K562 (cell line): ENCODE results near the gene SLC15A1. TPM values are rescaled to one million over a fixed set of nuclear protein-coding genes. Genes with fewer than 3 reads are reported as not detected.

Source experiments
- ATAC-seq: fragments of 200-7000 bp; cut with Tn5 transposase; 3 replicates; pipeline ENCODE4 v1.9.1; 2020; ENCODE audit warnings: moderate library complexity
- BruUV-seq: library from RNA; stranded (reverse); fragments of 400-500 nt; replicated peaks from 2 replicates; lab custom pipeline; 2021; lab: Mats Ljungman, UMichigan
- CTCF ChIA-PET: fragments of 300-600 bp; formaldehyde crosslinking; extraction: SDS; loops from one replicate; lab custom pipeline; 2021; ENCODE audit warnings: low intra/inter-chr PET ratio; lab: Yijun Ruan, JAX
- POLR2A ChIA-PET: fragments of 300-600, 350-650 bp; sonication (Branson Sonifier 250); formaldehyde crosslinking; extraction: SDS; loops from one replicate; lab custom pipeline; 2021; ENCODE audit warnings: antibody characterized with exemption, inconsistent platforms; lab: Yijun Ruan, JAX
- DNase-seq, 4 experiments: peaks; one replicate each; pipeline versions ENCODE4 v3.0.0 to v3.0.0-alpha.2; 2011 to 2018; ENCODE audit warnings: low spot score in 3 of 4, mixed read lengths in 3 of 4; ENCODE audit errors: extremely low read depth in 1 of 4
- FAIRE-seq: peaks from 2 replicates; lab custom pipeline; 2011; peaks lifted over from hg19 to GRCh38; lab: Jason Lieb, UNC
- H2AFZ ChIP-seq: 2 replicates; pipeline ENCODE4 v1.6.0; 2011; ENCODE audit warnings: low read depth, low read length, control low read depth, inconsistent platforms
- H3K27ac ChIP-seq: fragments of 200-600 bp; 3 replicates; pipeline ENCODE4 v1.8.0; 2011; ENCODE audit warnings: low read depth, mild to moderate bottlenecking, control low read depth, inconsistent platforms, low read length, moderate library complexity, mixed read lengths; ENCODE audit errors: extremely low read depth
- H3K27me3 ChIP-seq, 2 experiments: fragments of 300-600 bp in 1 of 2; 2 replicates in 1 of 2; 3 replicates in 1 of 2; pipeline versions ENCODE4 v1.6.0 to v1.8.0; 2011; ENCODE audit warnings: inconsistent platforms in 2 of 2, low read length in 2 of 2, mild to moderate bottlenecking in 1 of 2, mixed read lengths in 1 of 2, moderate library complexity in 1 of 2; ENCODE audit not compliant: control insufficient read depth in 2 of 2, insufficient read depth in 2 of 2
- H3K36me3 ChIP-seq: fragments of 300-600 bp; 3 replicates; pipeline ENCODE4 v1.8.0; 2011; ENCODE audit warnings: mild to moderate bottlenecking, low read length, inconsistent platforms; ENCODE audit not compliant: control insufficient read depth, insufficient read depth
- H3K4me1 ChIP-seq, 2 experiments: fragments of 200-600 bp in 1 of 2; replicated peaks in 1 of 2; 2 replicates in 1 of 2; 3 replicates in 1 of 2; pipeline versions ENCODE4 v1.5.1 to v1.8.0; 2011; ENCODE audit warnings: inconsistent platforms in 2 of 2, low read length in 2 of 2, mild to moderate bottlenecking in 1 of 2, mixed read lengths in 1 of 2, moderate library complexity in 1 of 2; ENCODE audit not compliant: control insufficient read depth in 2 of 2, insufficient read depth in 2 of 2
- H3K4me2 ChIP-seq: 2 replicates; pipeline ENCODE4 v1.6.1; 2011; ENCODE audit warnings: low read length, control low read depth, inconsistent platforms, mixed read lengths; ENCODE audit not compliant: insufficient read depth
- H3K4me3 ChIP-seq: fragments of 200-600 bp; sonication (generic), shearing (Covaris generic); 2 replicates; pipeline ENCODE4 v1.5.1; 2016; ENCODE audit warnings: control low read depth, inconsistent platforms
- H3K79me2 ChIP-seq: fragments of 200-600 bp; 3 replicates; pipeline ENCODE4 v1.8.0; 2011; ENCODE audit warnings: low read length, inconsistent platforms; ENCODE audit not compliant: control insufficient read depth, insufficient read depth
- H3K9ac ChIP-seq, 2 experiments: 2 replicates each; pipeline versions ENCODE4 v1.6.0 to v1.6.1; 2011; ENCODE audit warnings: low read depth in 2 of 2, low read length in 2 of 2, control low read depth in 1 of 2, inconsistent platforms in 1 of 2, mild to moderate bottlenecking in 1 of 2, mixed read lengths in 1 of 2; ENCODE audit not compliant: insufficient read depth in 1 of 2
- H3K9me1 ChIP-seq: one replicate; pipeline ENCODE4 v1.6.0; 2011; ENCODE audit warnings: inconsistent platforms, mild to moderate bottlenecking, low read length, moderate library complexity; ENCODE audit not compliant: control insufficient read depth, insufficient read depth
- H3K9me3 ChIP-seq: replicated peaks from 2 replicates; pipeline ENCODE4 v1.5.1; 2011; ENCODE audit warnings: low read depth, low read length, inconsistent platforms; ENCODE audit not compliant: control insufficient read depth, insufficient read depth
- H4K20me1 ChIP-seq: replicated peaks from 2 replicates; pipeline ENCODE4 v1.6.1; 2011; ENCODE audit warnings: low read length, inconsistent platforms, mixed read lengths; ENCODE audit not compliant: control insufficient read depth, insufficient read depth
- ARID2 ChIP-seq: fragments of 450-650 bp; IDR thresholded peaks from 2 replicates; pipeline ENCODE4 v1.6.1; 2017; ENCODE audit warnings: antibody characterized with exemption, mild to moderate bottlenecking
- CCAR2 ChIP-seq: fragments of 200-400 bp; formaldehyde crosslinking; IDR thresholded peaks from 2 replicates; pipeline ENCODE4 v1.6.1; 2017; ENCODE audit warnings: mild to moderate bottlenecking, low read depth, low read length
- ESRRB ChIP-seq: fragments of 250-450 bp; sonication (Bioruptor Pico); IDR thresholded peaks from 2 replicates; pipeline ENCODE4 v1.5.0; 2020; ENCODE audit warnings: mild to moderate bottlenecking, moderate library complexity, borderline replicate concordance
- GTF2A2 ChIP-seq: IDR thresholded peaks from 2 replicates; pipeline ENCODE4 v1.6.1; 2016; ENCODE audit warnings: mild to moderate bottlenecking, missing genetic modification characterization, missing compliant biosample characterization
- ILF3 ChIP-seq: fragments of 450-650 bp; IDR thresholded peaks from 2 replicates; pipeline ENCODE4 v1.6.1; 2018; ENCODE audit warnings: antibody characterized with exemption, mild to moderate bottlenecking, moderate library complexity, borderline replicate concordance
- RFX7 ChIP-seq: fragments of 250-450 bp; sonication (Bioruptor Pico); IDR thresholded peaks from 2 replicates; pipeline ENCODE4 v1.5.1; 2021; ENCODE audit warnings: mild to moderate bottlenecking
- WGBS: fragments of 100-300 bp; shearing (Covaris generic); methylation state at CpG from one replicate; pipeline ENCODE4 v1.1.6; 2016; ENCODE audit warnings: low coverage, mixed read lengths; ENCODE audit not compliant: insufficient coverage; ENCODE audit errors: missing lambda C conversion rate; 5-methylcytosine and 5-hydroxymethylcytosine counted together
- in situ Hi-C: fragments of 300-500 bp; cut with MboI; formaldehyde crosslinking; loops from 4 replicates; pipeline ENCODE4 v1.15.0; 2018; ENCODE audit warnings: inconsistent platforms, mixed read lengths
- intact Hi-C: fragments of 100-400 bp; cut with micrococcal nuclease; formaldehyde crosslinking; loops from 2 replicates; pipeline ENCODE4 v1.14.2; 2022
- polyA plus RNA-seq, 8 experiments: library from polyadenylated mRNA; depleted of rRNA in 4 of 8; stranded (reverse) in 5 of 8; unstranded in 3 of 8; fragments of >200 nt; fragmentation: Nextera tagmentation in 2 of 8; fragmentation: Illumina TruSeq in 1 of 8; extraction: Ambion mirVana in 2 of 8; extraction: Trizol in 1 of 8; gene quantifications; 2 replicates each; pipeline versions ENCODE4 v1.2.1 to v1.2.3, GENCODE V29; 2011 to 2014; ENCODE audit warnings: inconsistent platforms in 1 of 8, missing spikeins in 1 of 8
- total RNA-seq, 7 experiments: library from RNA; depleted of rRNA in 6 of 7; stranded (reverse); fragments of >200 nt in 6 of 7; fragmentation: Illumina TruSeq in 2 of 7; extraction: Trizol in 2 of 7; gene quantifications; 2 replicates each; pipeline versions ENCODE4 v1.2.1 to v1.2.3, GENCODE V29; 2011 to 2021; ENCODE audit warnings: low replicate concordance in 1 of 7
- TF ChIP-seq, protein P1 (sequence below): fragments of 450-650 bp; IDR thresholded peaks from 2 replicates; pipeline ENCODE4 v1.7.0; 2016; ENCODE audit warnings: borderline replicate concordance
- TF ChIP-seq, protein P2 (sequence below): fragments of 450-650 bp; formaldehyde crosslinking; IDR thresholded peaks from 2 replicates; pipeline ENCODE4 v1.4.0; 2022; ENCODE audit warnings: missing genetic modification characterization

SLC15A1 gene
- total and polyA plus RNA-seq, 9 of the 15 experiments (the other 6 are each of a cell fraction or from before 2014, with no cell fraction given): not detected

DNA sequence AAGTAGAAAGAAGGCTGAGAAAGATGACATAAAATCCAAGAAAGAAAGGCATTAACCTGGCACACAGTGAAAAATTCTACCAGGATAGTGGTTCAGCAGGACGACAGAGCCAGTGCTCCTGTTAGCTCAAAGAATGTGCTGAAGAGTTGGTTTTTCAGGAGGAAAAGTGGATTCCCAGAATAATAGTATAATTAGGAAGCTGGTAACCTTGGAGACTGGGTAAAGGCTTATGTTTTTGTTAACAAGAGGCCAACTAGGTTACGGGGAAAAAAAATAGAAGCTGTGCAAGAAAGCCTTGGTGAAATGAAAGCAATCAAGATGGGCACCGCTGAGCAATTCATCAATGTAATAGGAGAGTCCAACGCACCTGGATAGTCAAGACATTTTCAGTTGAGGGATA is 54.7 kb downstream of the SLC15A1 start (continued):
- no peak for TF ChIP-seq CCAR2

DNA sequence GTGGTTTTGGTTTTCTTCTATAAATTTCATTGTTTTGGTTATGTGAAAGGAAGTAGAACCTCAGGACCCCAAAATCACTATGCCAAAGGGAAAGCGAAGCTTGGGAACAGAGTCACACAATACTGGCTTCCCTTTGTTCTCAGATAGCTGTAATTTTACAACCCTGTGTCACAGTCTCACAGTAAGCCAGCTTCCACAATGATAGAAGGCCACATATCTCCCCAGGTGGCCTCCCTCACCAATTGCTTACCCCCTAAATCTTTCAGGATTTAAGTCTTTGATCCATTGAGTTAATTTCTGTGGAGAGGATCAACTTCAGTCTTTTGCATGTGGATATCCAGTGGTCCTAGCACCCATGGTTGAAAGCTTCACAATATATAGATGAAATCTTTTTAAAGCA is 58.7 kb downstream of the SLC15A1 start:
- H3K79me2 ChIP-seq: no peaks in the 10 kb centered on the region
- ChIA-PET POLR2A (no interaction called here), CTCF (no interaction called here)
- no peaks in the 10 kb centered on the region for H3K36me3 ChIP-seq
- intact Hi-C loops: no loop called here
- no peak overlapping the region for H3K27ac ChIP-seq
- no peak for TF ChIP-seq ESRRB (CRISPR knock-in tag)
- no peak for TF ChIP-seq ARID2
- no peak for TF ChIP-seq RFX7 (CRISPR knock-in tag)
- TF ChIP-seq GTF2A2 (tag): no peak
- TF ChIP-seq, protein P1, sequence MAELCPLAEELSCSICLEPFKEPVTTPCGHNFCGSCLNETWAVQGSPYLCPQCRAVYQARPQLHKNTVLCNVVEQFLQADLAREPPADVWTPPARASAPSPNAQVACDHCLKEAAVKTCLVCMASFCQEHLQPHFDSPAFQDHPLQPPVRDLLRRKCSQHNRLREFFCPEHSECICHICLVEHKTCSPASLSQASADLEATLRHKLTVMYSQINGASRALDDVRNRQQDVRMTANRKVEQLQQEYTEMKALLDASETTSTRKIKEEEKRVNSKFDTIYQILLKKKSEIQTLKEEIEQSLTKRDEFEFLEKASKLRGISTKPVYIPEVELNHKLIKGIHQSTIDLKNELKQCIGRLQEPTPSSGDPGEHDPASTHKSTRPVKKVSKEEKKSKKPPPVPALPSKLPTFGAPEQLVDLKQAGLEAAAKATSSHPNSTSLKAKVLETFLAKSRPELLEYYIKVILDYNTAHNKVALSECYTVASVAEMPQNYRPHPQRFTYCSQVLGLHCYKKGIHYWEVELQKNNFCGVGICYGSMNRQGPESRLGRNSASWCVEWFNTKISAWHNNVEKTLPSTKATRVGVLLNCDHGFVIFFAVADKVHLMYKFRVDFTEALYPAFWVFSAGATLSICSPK: no peak
- TF ChIP-seq, protein P2, sequence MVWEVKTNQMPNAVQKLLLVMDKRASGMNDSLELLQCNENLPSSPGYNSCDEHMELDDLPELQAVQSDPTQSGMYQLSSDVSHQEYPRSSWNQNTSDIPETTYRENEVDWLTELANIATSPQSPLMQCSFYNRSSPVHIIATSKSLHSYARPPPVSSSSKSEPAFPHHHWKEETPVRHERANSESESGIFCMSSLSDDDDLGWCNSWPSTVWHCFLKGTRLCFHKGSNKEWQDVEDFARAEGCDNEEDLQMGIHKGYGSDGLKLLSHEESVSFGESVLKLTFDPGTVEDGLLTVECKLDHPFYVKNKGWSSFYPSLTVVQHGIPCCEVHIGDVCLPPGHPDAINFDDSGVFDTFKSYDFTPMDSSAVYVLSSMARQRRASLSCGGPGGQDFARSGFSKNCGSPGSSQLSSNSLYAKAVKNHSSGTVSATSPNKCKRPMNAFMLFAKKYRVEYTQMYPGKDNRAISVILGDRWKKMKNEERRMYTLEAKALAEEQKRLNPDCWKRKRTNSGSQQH (CRISPR knock-in tag): no peak
- TF ChIP-seq ILF3: no peak
- peaks cover 4 to 35% of the 10 kb centered on the region in 2 experiments; a peak in 3 of 5 replicates for H3K27me3 ChIP-seq
- H2AFZ ChIP-seq: no peak overlapping the region
- ATAC-seq: no peak
- FAIRE-seq: no peak
- no peaks in the 10 kb centered on the region for H4K20me1 ChIP-seq
- WGBS: 0% methylated on average over 1 of the region's 1 CpG
- H3K4me2 ChIP-seq: no peak overlapping the region
- H3K4me1 ChIP-seq: no peaks in the 10 kb centered on the region
- H3K4me3 ChIP-seq: no peak overlapping the region
- BruUV-seq: no TSS peak
- no peak overlapping the region for H3K9ac ChIP-seq
- no peaks in the 10 kb centered on the region for H3K9me3 ChIP-seq
- H3K9me1 ChIP-seq: no peaks in the 10 kb centered on the region
- in situ Hi-C loops: no loop called here
- no peak for DNase-seq
